ENCODE measurements around the gene CS. TPM values are rescaled to one million over a fixed set of nuclear protein-coding genes. Genes with fewer than 3 reads are reported as not detected.
"Not testable (repeated sequence)": the region's sequence is repeated elsewhere in the genome, so short reads cannot be mapped to it uniquely, and the experiment has no call there.

Gene CS
- total and polyA plus RNA-seq, 2 donors from 2014 or later = 105 to 166 TPM

GRCh38 chr12:56346675-56347074 is 46.5 kb upstream of the CS start:
- Histone ChIP-seq H3K27ac (ENCODE audit: low read depth in 2 of 2, low read length in 2 of 2) (no peak overlapping the region), H3K4me1 (ENCODE audit: control insufficient read depth in 2 of 3, insufficient read depth in 2 of 3, low read depth in 1 of 3, low read length in 3 of 3) (no peaks in the 10 kb centered on the region), H3K9ac (ENCODE audit: low read length in 3 of 3) (no peak overlapping the region), H3K4me3 (ENCODE audit: low read length in 3 of 3) (no peak overlapping the region), H3K9me3 (ENCODE audit: control insufficient read depth in 2 of 3, insufficient read depth in 1 of 3, low read length in 3 of 3) (no peaks in the 10 kb centered on the region), H3K36me3 (ENCODE audit: control insufficient read depth in 2 of 3, insufficient read depth in 3 of 3, low read length in 3 of 3) (peaks cover 11 to 49% (median 42%) of the 10 kb centered on the region in 3 donors), H3K27me3 (ENCODE audit: control insufficient read depth, insufficient read depth, low read length) (no peaks in the 10 kb centered on the region)
- no peak for TF ChIP-seq CTCF (IDR thresholded peaks at IDR 0.05; ENCODE audit: borderline replicate concordance, extremely low read depth, insufficient read depth)
- FAIRE-seq (no peak), DNase-seq (no peak)
- intact Hi-C loops (cut with DNase I) = no loop called here

DNA sequence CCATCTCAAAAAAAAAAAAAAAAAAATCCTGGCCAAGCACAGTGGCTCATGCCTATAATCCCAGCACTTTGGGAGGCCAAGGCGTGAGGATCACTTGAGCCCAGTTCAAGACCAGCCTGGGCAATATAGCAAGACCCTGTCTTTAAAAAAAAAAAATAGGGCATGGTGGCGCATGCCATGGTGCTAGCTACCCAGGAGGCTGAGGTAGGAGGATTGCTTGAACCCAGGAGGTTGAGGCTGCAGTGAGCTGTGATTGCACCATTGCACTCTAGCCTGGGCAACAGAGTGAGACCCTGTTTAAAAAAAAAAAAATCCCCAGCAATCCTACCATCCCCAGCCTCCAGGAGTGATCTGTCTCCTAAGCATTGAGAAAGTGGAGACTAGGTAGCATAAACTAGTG is 42.2 kb upstream of the CS start:
- intact Hi-C loops (cut with DNase I); H3K27ac ChIP-seq (ENCODE audit: low read depth in 2 of 2, low read length in 2 of 2); FAIRE-seq; H3K9me3 ChIP-seq (ENCODE audit: control insufficient read depth in 2 of 3, insufficient read depth in 1 of 3, low read length in 3 of 3); H3K4me1 ChIP-seq (ENCODE audit: control insufficient read depth in 2 of 3, insufficient read depth in 2 of 3, low read depth in 1 of 3, low read length in 3 of 3); DNase-seq; H3K9ac ChIP-seq (ENCODE audit: low read length in 3 of 3); H3K4me3 ChIP-seq (ENCODE audit: low read length in 3 of 3); H3K27me3 ChIP-seq (ENCODE audit: control insufficient read depth, insufficient read depth, low read length): not testable (repeated sequence)
- peaks cover 9 to 18% (median 10%) of the 10 kb centered on the region in 3 donors for H3K36me3 ChIP-seq (ENCODE audit: control insufficient read depth in 2 of 3, insufficient read depth in 3 of 3, low read length in 3 of 3)

DNA sequence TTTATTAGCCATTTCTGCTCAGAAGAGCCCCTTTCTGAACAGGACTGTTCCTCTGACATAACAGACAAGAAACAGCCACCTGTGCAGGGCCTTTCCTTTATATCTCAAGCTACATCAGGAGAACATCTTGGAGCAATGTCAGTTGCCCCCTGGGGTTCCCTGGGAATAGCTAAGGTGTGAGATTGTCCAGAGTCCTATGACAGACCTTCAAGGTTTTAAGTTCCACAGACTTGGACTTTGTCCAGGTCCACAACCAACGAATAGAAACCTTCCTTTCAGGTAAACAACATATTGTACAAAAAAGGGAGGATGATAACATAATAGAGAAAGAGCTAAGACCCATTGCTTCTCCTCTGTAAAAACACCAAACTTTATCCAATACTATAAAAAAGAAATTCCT is 41.5 kb upstream of the CS start:
- FAIRE-seq (no peak), DNase-seq (no peak)
- peaks cover 9 to 18% (median 10%) of the 10 kb centered on the region in 3 donors for H3K36me3 ChIP-seq (ENCODE audit: control insufficient read depth in 2 of 3, insufficient read depth in 3 of 3, low read length in 3 of 3)
- no peaks in the 10 kb centered on the region for H3K4me1 ChIP-seq (ENCODE audit: control insufficient read depth in 2 of 3, insufficient read depth in 2 of 3, low read depth in 1 of 3, low read length in 3 of 3)
- no peak for TF ChIP-seq CTCF (IDR thresholded peaks at IDR 0.05; ENCODE audit: borderline replicate concordance, extremely low read depth, insufficient read depth)
- H3K27ac ChIP-seq (ENCODE audit: low read depth in 2 of 2, low read length in 2 of 2) = no peak overlapping the region
- intact Hi-C loops (cut with DNase I) = no loop called here
- H3K9me3 ChIP-seq (ENCODE audit: control insufficient read depth in 2 of 3, insufficient read depth in 1 of 3, low read length in 3 of 3) = no peaks in the 10 kb centered on the region
- no peaks in the 10 kb centered on the region for H3K27me3 ChIP-seq (ENCODE audit: control insufficient read depth, insufficient read depth, low read length)
- no peak overlapping the region for H3K9ac ChIP-seq (ENCODE audit: low read length in 3 of 3)
- no peak overlapping the region for H3K4me3 ChIP-seq (ENCODE audit: low read length in 3 of 3)

- H3K9me3 ChIP-seq (ENCODE audit: control insufficient read depth in 2 of 3, insufficient read depth in 1 of 3, low read length in 3 of 3) = no peaks in the 10 kb centered on the region
- H3K27me3 ChIP-seq (ENCODE audit: control insufficient read depth, insufficient read depth, low read length) = no peaks in the 10 kb centered on the region
- TF ChIP-seq CTCF (IDR thresholded peaks at IDR 0.05; ENCODE audit: borderline replicate concordance, extremely low read depth, insufficient read depth) = no peak
- FAIRE-seq (no peak), DNase-seq (no peak)
- H3K4me1 ChIP-seq (ENCODE audit: control insufficient read depth in 2 of 3, insufficient read depth in 2 of 3, low read depth in 1 of 3, low read length in 3 of 3) = peaks cover 0 to 2% (median 0%) of the 10 kb centered on the region in 3 donors
- no peak overlapping the region for H3K4me3 ChIP-seq (ENCODE audit: low read length in 3 of 3)
- H3K27ac ChIP-seq (ENCODE audit: low read depth in 2 of 2, low read length in 2 of 2) = no peak overlapping the region
- H3K36me3 ChIP-seq (ENCODE audit: control insufficient read depth in 2 of 3, insufficient read depth in 3 of 3, low read length in 3 of 3) = peaks cover 6 to 15% (median 10%) of the 10 kb centered on the region in 3 donors
- H3K9ac ChIP-seq (ENCODE audit: low read length in 3 of 3) = peak overlapping the region in 1 of 3 donors; percentile 30
- intact Hi-C loops (cut with DNase I) = no loop called here
Observed at GRCh38 chr12:56339158-56339422, 39.0 kb upstream of the CS start.
